HepG2 (cell line): ENCODE data around the gene STXBP2. TPM values are rescaled to one million over a fixed set of nuclear protein-coding genes. Genes with fewer than 3 reads are reported as not detected.

Source experiments
- AGO2 ChIP-seq: fragments of 200-400 bp; formaldehyde crosslinking; optimal IDR thresholded peaks from 2 replicates; pipeline ENCODE3; 2017; ENCODE audit warnings: mild to moderate bottlenecking, low read depth, low read length, moderate library complexity
- ELF3 ChIP-seq: IDR thresholded peaks from 2 replicates; pipeline ENCODE4 v1.6.1; 2016; ENCODE audit warnings: missing genetic modification reagents, missing compliant biosample characterization
- HNF4A ChIP-seq: sonication (generic); formaldehyde crosslinking; IDR thresholded peaks from 2 replicates; pipeline ENCODE4 v1.4.0; 2020; ENCODE audit warnings: missing genetic modification reagents
- MAZ ChIP-seq, 2 experiments: sonication (generic) in 1 of 2; formaldehyde crosslinking in 1 of 2; IDR thresholded peaks; 2 replicates each; pipeline versions ENCODE4 v1.5.0 to v1.6.1; 2012 to 2020; ENCODE audit warnings: low read depth in 2 of 2, mild to moderate bottlenecking in 2 of 2, borderline replicate concordance in 1 of 2, improper control_type of control experiment in 1 of 2, low read length in 1 of 2, missing genetic modification reagents in 1 of 2, moderate library complexity in 1 of 2
- MEF2D ChIP-seq: sonication (generic); formaldehyde crosslinking; IDR thresholded peaks from 2 replicates; pipeline ENCODE4 v1.5.1; 2020; ENCODE audit warnings: mild to moderate bottlenecking, missing genetic modification reagents
- NCOR1 ChIP-seq: fragments of 200-600 bp; sonication (generic); IDR thresholded peaks from 2 replicates; pipeline ENCODE4 v1.7.0; 2017; ENCODE audit warnings: antibody characterized with exemption, low read length, borderline replicate concordance
- NR2F1 ChIP-seq, 2 experiments: fragments of 450-650 bp in 1 of 2; formaldehyde crosslinking in 1 of 2; IDR thresholded peaks; 2 replicates each; pipeline versions ENCODE4 v1.5.0 to v1.6.1; 2016 to 2020; ENCODE audit warnings: mild to moderate bottlenecking in 1 of 2, missing compliant biosample characterization in 1 of 2, missing genetic modification reagents in 1 of 2, moderate library complexity in 1 of 2
- NRL ChIP-seq: sonication (generic); formaldehyde crosslinking; IDR thresholded peaks from 2 replicates; pipeline ENCODE4 v1.5.0; 2020; ENCODE audit warnings: missing genetic modification reagents, mild to moderate bottlenecking, moderate library complexity, borderline replicate concordance
- RBFOX2 ChIP-seq: fragments of 200-400 bp; formaldehyde crosslinking; IDR thresholded peaks from 2 replicates; pipeline ENCODE4 v1.6.1; 2017; ENCODE audit warnings: low read depth, mild to moderate bottlenecking, low read length
- STAT5B ChIP-seq: sonication (generic); formaldehyde crosslinking; IDR thresholded peaks from 2 replicates; pipeline ENCODE4 v1.4.0; 2020; ENCODE audit warnings: missing genetic modification reagents
- THAP8 ChIP-seq: sonication (generic); formaldehyde crosslinking; IDR thresholded peaks from 2 replicates; pipeline ENCODE4 v1.5.1; 2020; ENCODE audit warnings: missing genetic modification reagents, mild to moderate bottlenecking, borderline replicate concordance
- TSC22D2 ChIP-seq: sonication (generic); formaldehyde crosslinking; IDR thresholded peaks from 2 replicates; pipeline ENCODE4 v1.5.1; 2020; ENCODE audit warnings: missing genetic modification reagents, mild to moderate bottlenecking, borderline replicate concordance
- WIZ ChIP-seq: sonication (generic); formaldehyde crosslinking; IDR thresholded peaks from 2 replicates; pipeline ENCODE4 v1.5.1; 2020; ENCODE audit warnings: mild to moderate bottlenecking, missing genetic modification reagents
- ZC3H13 ChIP-seq: sonication (generic); formaldehyde crosslinking; IDR thresholded peaks from 2 replicates; pipeline ENCODE4 v1.8.1; 2023; ENCODE audit warnings: mild to moderate bottlenecking, missing genetic modification reagents, moderate library complexity
- ZEB1 ChIP-seq: IDR thresholded peaks from 2 replicates; pipeline ENCODE4 v1.6.1; 2012; ENCODE audit warnings: mild to moderate bottlenecking, low read depth, inconsistent platforms; ENCODE audit not compliant: insufficient replicate concordance
- ZFX ChIP-seq: sonication (generic); formaldehyde crosslinking; IDR thresholded peaks from 2 replicates; pipeline ENCODE4 v1.4.0; 2020; ENCODE audit warnings: mild to moderate bottlenecking, low read depth, missing genetic modification reagents, moderate library complexity
- ZNF256 ChIP-seq: sonication (generic); formaldehyde crosslinking; conservative IDR thresholded peaks from 2 replicates; pipeline ENCODE4 v1.4.0; 2020; ENCODE audit warnings: missing genetic modification reagents
- ZNF281 ChIP-seq: sonication (generic); formaldehyde crosslinking; IDR thresholded peaks from 2 replicates; pipeline ENCODE4 v1.4.0; 2020; ENCODE audit warnings: missing genetic modification reagents, borderline replicate concordance
- ZNF446 ChIP-seq: sonication (generic); formaldehyde crosslinking; IDR thresholded peaks from 2 replicates; pipeline ENCODE4 v1.5.0; 2020; ENCODE audit warnings: mild to moderate bottlenecking, missing genetic modification reagents
- ZNF605 ChIP-seq: sonication (generic); formaldehyde crosslinking; IDR thresholded peaks from 2 replicates; pipeline ENCODE4 v1.8.0; 2022; ENCODE audit warnings: mild to moderate bottlenecking, missing genetic modification reagents
- ZNF670 ChIP-seq: sonication (generic); formaldehyde crosslinking; IDR thresholded peaks from 2 replicates; pipeline ENCODE4 v1.8.0; 2022; ENCODE audit warnings: mild to moderate bottlenecking, missing genetic modification reagents, borderline replicate concordance
- ZNF768 ChIP-seq: sonication (generic); formaldehyde crosslinking; IDR thresholded peaks from 2 replicates; pipeline ENCODE4 v1.4.0; 2020; ENCODE audit warnings: missing genetic modification reagents
- ZNF839 ChIP-seq: sonication (generic); formaldehyde crosslinking; IDR thresholded peaks from 2 replicates; pipeline ENCODE4 v1.4.0; 2020; ENCODE audit warnings: missing genetic modification reagents, mild to moderate bottlenecking, borderline replicate concordance
- polyA plus RNA-seq, 8 experiments: library from polyadenylated mRNA; depleted of rRNA in 3 of 8; stranded (reverse) in 7 of 8; unstranded in 1 of 8; fragments of >200 nt; fragmentation: Illumina TruSeq in 4 of 8; extraction: Trizol in 4 of 8; gene quantifications; 2 replicates each; pipeline versions ENCODE4 v1.2.1 to v1.2.3, GENCODE V29; 2011 to 2016; ENCODE audit warnings: low read depth in 4 of 8, missing spikeins in 1 of 8, mixed read lengths in 1 of 8; ENCODE audit not compliant: insufficient read depth in 1 of 8
- total RNA-seq, 5 experiments: library from RNA; depleted of rRNA; stranded (reverse); fragments of >200 nt; fragmentation: Illumina TruSeq; extraction: Trizol; gene quantifications; 2 replicates each; pipeline ENCODE4 v1.2.3, GENCODE V29; 2016; ENCODE audit warnings: low read depth in 1 of 5
- TF ChIP-seq, protein P1 (sequence below): sonication (generic); formaldehyde crosslinking; IDR thresholded peaks from 2 replicates; pipeline ENCODE4 v1.9.0; 2022; ENCODE audit warnings: missing genetic modification reagents, mild to moderate bottlenecking, borderline replicate concordance

The STXBP2 gene
- total and polyA plus RNA-seq, 2 of the 13 experiments (the other 11 are each of a cell fraction or from before 2014, with no cell fraction given): 22.8 to 40.1 TPM

- no peak for TF ChIP-seq ZC3H13
- TF ChIP-seq ZNF839 (CRISPR knock-in tag): no peak
- TF ChIP-seq HNF4A (CRISPR knock-in tag): peak; percentile 25; the same call in 1 of the 2 replicates
- TF ChIP-seq, protein P1, sequence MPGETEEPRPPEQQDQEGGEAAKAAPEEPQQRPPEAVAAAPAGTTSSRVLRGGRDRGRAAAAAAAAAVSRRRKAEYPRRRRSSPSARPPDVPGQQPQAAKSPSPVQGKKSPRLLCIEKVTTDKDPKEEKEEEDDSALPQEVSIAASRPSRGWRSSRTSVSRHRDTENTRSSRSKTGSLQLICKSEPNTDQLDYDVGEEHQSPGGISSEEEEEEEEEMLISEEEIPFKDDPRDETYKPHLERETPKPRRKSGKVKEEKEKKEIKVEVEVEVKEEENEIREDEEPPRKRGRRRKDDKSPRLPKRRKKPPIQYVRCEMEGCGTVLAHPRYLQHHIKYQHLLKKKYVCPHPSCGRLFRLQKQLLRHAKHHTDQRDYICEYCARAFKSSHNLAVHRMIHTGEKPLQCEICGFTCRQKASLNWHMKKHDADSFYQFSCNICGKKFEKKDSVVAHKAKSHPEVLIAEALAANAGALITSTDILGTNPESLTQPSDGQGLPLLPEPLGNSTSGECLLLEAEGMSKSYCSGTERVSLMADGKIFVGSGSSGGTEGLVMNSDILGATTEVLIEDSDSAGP: peak; percentile 34; the same call in 1 of the 2 replicates
- TF ChIP-seq NCOR1: peak; percentile 31; the same call in 1 of the 2 replicates
- no peak for TF ChIP-seq STAT5B (CRISPR knock-in tag)
- peak; percentile 38 for TF ChIP-seq ZEB1
- TF ChIP-seq ELF3 (CRISPR knock-in tag): 0 out of 2 replicates have a peak, but pooled peaks have one; percentile 11
- TF ChIP-seq ZNF768 (CRISPR knock-in tag): no peak
- no peak for TF ChIP-seq TSC22D2 (CRISPR knock-in tag)
- no peak for TF ChIP-seq MEF2D
- peak; percentile 42; the same call in 1 of the 2 replicates for TF ChIP-seq ZNF605 (CRISPR knock-in tag)
- TF ChIP-seq THAP8 (CRISPR knock-in tag): no peak
- no peak for TF ChIP-seq ZNF670 (CRISPR knock-in tag)
- peak; percentile 87 for TF ChIP-seq ZNF281
- 0 out of 2 replicates have a peak, but pooled peaks have one; percentile 30 for TF ChIP-seq WIZ (CRISPR knock-in tag)
- TF ChIP-seq RBFOX2: peak; percentile 71
- no peak for TF ChIP-seq MAZ (IDR thresholded peaks at IDR 0.05; ENCODE audit: borderline replicate concordance, low read depth, low read length)
- TF ChIP-seq MAZ (CRISPR knock-in tag; IDR thresholded peaks at IDR 0.05; ENCODE audit: low read depth): peak; percentile 2; the same call in 1 of the 2 replicates
- no peak for TF ChIP-seq ZNF256 (CRISPR knock-in tag)
- TF ChIP-seq AGO2: peak; percentile 87
- TF ChIP-seq ZFX: peak; percentile 41
- TF ChIP-seq NR2F1 (CRISPR knock-in tag; IDR thresholded peaks at IDR 0.05): no peak
- no peak for TF ChIP-seq NRL (CRISPR knock-in tag)
- TF ChIP-seq ZNF446 (CRISPR knock-in tag): peak; percentile 62; the same call in 1 of the 2 replicates
Measured at GRCh38 chr19:7596211-7596937, 40.5 kb upstream of the STXBP2 start (continued).
